SK-N-SH (cell line): ENCODE results near the gene TPD52L1. TPM values are rescaled to one million over a fixed set of nuclear protein-coding genes. Genes with fewer than 3 reads are reported as not detected.

Experiments
- CTCF ChIA-PET: fragments of 300-600, 350-600 bp; formaldehyde crosslinking; extraction: SDS; loops from one replicate; lab custom pipeline; 2021; lab: Yijun Ruan, JAX
- POLR2A ChIA-PET: fragments of 350-600 bp; sonication (Branson Sonifier 250); formaldehyde crosslinking; extraction: SDS; loops from one replicate; lab custom pipeline; 2020; ENCODE audit warnings: antibody characterized with exemption, inconsistent platforms; lab: Yijun Ruan, JAX
- DNase-seq: peaks from one replicate; pipeline ENCODE4 v3.0.0; 2012
- H2AFZ ChIP-seq: fragments of 200-600 bp; sonication (generic); 2 replicates; pipeline ENCODE4 v1.8.1; 2016; ENCODE audit warnings: antibody characterized with exemption, mild to moderate bottlenecking, low read depth
- H3F3A ChIP-seq: fragments of 200-600 bp; sonication (generic); replicated peaks from 2 replicates; pipeline ENCODE3; 2016; ENCODE audit warnings: antibody characterized with exemption, mild to moderate bottlenecking; ENCODE audit not compliant: insufficient read depth
- H3K27ac ChIP-seq, 2 experiments: fragments of 200-500 bp in 1 of 2; fragments of 200-600 bp in 1 of 2; sonication (Bioruptor generic) in 1 of 2; sonication (generic), shearing (Covaris generic) in 1 of 2; 2 replicates each; pipeline versions ENCODE4 v1.5.1 to v1.6.1; 2014 to 2016; ENCODE audit warnings: low read depth in 2 of 2, inconsistent platforms in 1 of 2, low read length in 1 of 2, mild to moderate bottlenecking in 1 of 2, mixed read lengths in 1 of 2
- H3K27me3 ChIP-seq: fragments of 200-600 bp; sonication (generic), shearing (Covaris generic); 2 replicates; pipeline ENCODE4 v1.6.1; 2016; ENCODE audit warnings: mixed run types; ENCODE audit not compliant: insufficient read depth
- H3K36me3 ChIP-seq, 2 experiments: fragments of 200-500 bp in 1 of 2; fragments of 200-600 bp in 1 of 2; sonication (Bioruptor generic) in 1 of 2; sonication (generic) in 1 of 2; replicated peaks in 1 of 2; 2 replicates each; pipeline versions ENCODE3 to v1.5.1; 2014 to 2016; ENCODE audit warnings: low read length in 1 of 2, mild to moderate bottlenecking in 1 of 2; ENCODE audit not compliant: insufficient read depth in 2 of 2, control insufficient read depth in 1 of 2
- H3K4me1 ChIP-seq, 2 experiments: fragments of 200-500 bp in 1 of 2; fragments of 200-600 bp in 1 of 2; sonication (Bioruptor generic) in 1 of 2; sonication (generic), shearing (Covaris generic) in 1 of 2; 2 replicates each; pipeline versions ENCODE4 v1.5.1 to v1.6.1; 2014 to 2016; ENCODE audit warnings: low read depth in 1 of 2, low read length in 1 of 2, mixed run types in 1 of 2; ENCODE audit not compliant: insufficient read depth in 2 of 2, control insufficient read depth in 1 of 2
- H3K4me2 ChIP-seq: fragments of 200-600 bp; sonication (generic), shearing (Covaris generic); 2 replicates; pipeline ENCODE4 v1.6.1; 2017; ENCODE audit warnings: mixed run types
- H3K4me3 ChIP-seq, 2 experiments: fragments of 200-500 bp in 1 of 2; fragments of 200-600 bp in 1 of 2; sonication (Bioruptor generic) in 1 of 2; sonication (generic), shearing (Covaris generic) in 1 of 2; 2 replicates each; pipeline versions ENCODE4 v1.5.1 to v1.8.1; 2014 to 2016; ENCODE audit warnings: low read depth in 2 of 2, inconsistent platforms in 1 of 2, low read length in 1 of 2, mild to moderate bottlenecking in 1 of 2, mixed read lengths in 1 of 2, moderate library complexity in 1 of 2
- H3K79me2 ChIP-seq: fragments of 200-600 bp; sonication (generic); 2 replicates; pipeline ENCODE4 v1.8.1; 2017; ENCODE audit warnings: mild to moderate bottlenecking; ENCODE audit not compliant: insufficient read depth
- H3K9ac ChIP-seq: fragments of 200-600 bp; sonication (generic); 2 replicates; pipeline ENCODE4 v1.6.1; 2017; ENCODE audit warnings: mixed run types
- H3K9me2 ChIP-seq: fragments of 200-600 bp; sonication (generic); 2 replicates; pipeline ENCODE4 v1.6.1; 2017; ENCODE audit warnings: mixed run types
- H3K9me3 ChIP-seq: fragments of 200-600 bp; sonication (generic); 2 replicates; pipeline ENCODE4 v1.6.1; 2017; ENCODE audit warnings: mixed run types, mild to moderate bottlenecking, moderate library complexity
- H4K20me1 ChIP-seq: fragments of 200-600 bp; sonication (generic); 2 replicates; pipeline ENCODE4 v1.6.1; 2017; ENCODE audit warnings: mild to moderate bottlenecking, mixed run types; ENCODE audit not compliant: insufficient read depth
- CHD2 ChIP-seq: fragments of 150-350 bp; IDR thresholded peaks from 2 replicates; pipeline ENCODE4 v1.6.1; 2018; ENCODE audit warnings: low read length; ENCODE audit not compliant: partially characterized antibody
- ELF1 ChIP-seq: IDR thresholded peaks from 2 replicates; pipeline ENCODE4 v1.4.0; 2012
- EP300 ChIP-seq, 2 experiments: IDR thresholded peaks; 2 replicates each; pipeline versions ENCODE4 v1.4.0 to v1.6.1; 2012; ENCODE audit warnings: borderline replicate concordance in 1 of 2, low read depth in 1 of 2, low read length in 1 of 2
- FOXM1 ChIP-seq: IDR thresholded peaks from 2 replicates; pipeline ENCODE4 v1.4.0; 2012; ENCODE audit warnings: low read depth, mild to moderate bottlenecking
- GABPA ChIP-seq: IDR thresholded peaks from 2 replicates; pipeline ENCODE4 v1.4.0; 2012; ENCODE audit warnings: low read depth, mild to moderate bottlenecking
- GATA2 ChIP-seq: sonication (generic); formaldehyde crosslinking; IDR thresholded peaks from 2 replicates; pipeline ENCODE4 v1.5.0; 2020; ENCODE audit warnings: mild to moderate bottlenecking, missing genetic modification reagents
- JUND ChIP-seq: IDR thresholded peaks from 2 replicates; pipeline ENCODE4 v1.4.0; 2012
- MXI1 ChIP-seq: IDR thresholded peaks from 2 replicates; pipeline ENCODE4 v1.6.1; 2012; ENCODE audit warnings: mild to moderate bottlenecking, low read depth, low read length, improper control_type of control experiment
- NFIC ChIP-seq: IDR thresholded peaks from 2 replicates; pipeline ENCODE4 v1.4.0; 2012; ENCODE audit warnings: borderline replicate concordance
- NRF1 ChIP-seq: IDR thresholded peaks from 2 replicates; pipeline ENCODE4 v1.6.1; 2012; ENCODE audit warnings: low read depth, mild to moderate bottlenecking, low read length
- RCOR1 ChIP-seq: fragments of 150-350 bp; IDR thresholded peaks from 2 replicates; pipeline ENCODE4 v1.6.1; 2017; ENCODE audit warnings: antibody characterized with exemption, low read length
- RFX5 ChIP-seq: IDR thresholded peaks from 2 replicates; pipeline ENCODE4 v1.6.1; 2012; ENCODE audit warnings: mild to moderate bottlenecking, improper control_type of control experiment, low read length
- RXRA ChIP-seq: IDR thresholded peaks from 2 replicates; pipeline ENCODE4 v1.4.0; 2012; ENCODE audit warnings: low read depth, mild to moderate bottlenecking, borderline replicate concordance
- SIN3A ChIP-seq: IDR thresholded peaks from 2 replicates; pipeline ENCODE4 v1.6.1; 2012; ENCODE audit warnings: low read depth, mild to moderate bottlenecking, low read length, moderate library complexity, borderline replicate concordance
- SMC3 ChIP-seq: IDR thresholded peaks from 2 replicates; pipeline ENCODE4 v1.6.1; 2012; ENCODE audit warnings: low read depth, low read length, improper control_type of control experiment
- TAF1 ChIP-seq: IDR thresholded peaks from 2 replicates; pipeline ENCODE4 v1.6.1; 2012; ENCODE audit warnings: low read depth, mild to moderate bottlenecking, low read length, moderate library complexity, borderline replicate concordance
- YY1 ChIP-seq: IDR thresholded peaks from 2 replicates; pipeline ENCODE4 v1.4.0; 2012; ENCODE audit warnings: low read depth, mild to moderate bottlenecking
- WGBS: methylation state at CpG from one replicate; pipeline ENCODE4 v1.1.6; 2017; ENCODE audit warnings: low lambda C conversion rate; 5-methylcytosine and 5-hydroxymethylcytosine counted together
- polyA plus RNA-seq, 3 experiments: library from polyadenylated mRNA; depleted of rRNA; stranded (reverse); fragments of >200 nt; gene quantifications; 2 replicates each; pipeline ENCODE4 v1.2.3, GENCODE V29; 2012
- TF ChIP-seq, protein P1 (sequence below): IDR thresholded peaks from 2 replicates; pipeline ENCODE4 v1.6.1; 2012; ENCODE audit warnings: mild to moderate bottlenecking, low read depth, low read length, moderate library complexity
- TF ChIP-seq, protein P2 (sequence below): IDR thresholded peaks from 2 replicates; pipeline ENCODE4; 2012
- TF ChIP-seq, protein P3 (sequence below): IDR thresholded peaks from 2 replicates; pipeline ENCODE4 v1.4.0; 2012; ENCODE audit warnings: low read depth, borderline replicate concordance

TPD52L1 gene
- polyA plus RNA-seq, 1 of the 3 experiments (the other 2 are of a cell fraction), result 0.13 TPM

DNA sequence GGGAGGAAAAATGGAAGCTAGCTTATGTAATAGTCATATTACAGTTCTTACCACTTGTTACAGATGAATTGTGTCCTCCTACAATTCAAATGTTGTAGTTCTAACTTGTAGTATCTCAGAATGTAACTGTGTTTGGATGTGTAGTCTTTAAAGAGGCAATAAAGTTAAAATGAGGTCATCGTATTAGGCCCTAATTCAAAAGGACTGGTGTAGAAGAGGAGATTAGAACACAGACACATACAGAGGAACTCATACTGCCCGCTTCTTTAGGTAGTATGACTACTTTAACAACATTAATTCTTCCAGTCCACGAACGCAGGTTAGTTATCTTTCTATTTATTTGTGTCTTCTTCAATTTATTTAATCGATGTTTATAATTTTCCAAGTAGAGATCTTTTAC, 46.5 kb upstream of the TPD52L1 start:
- 15% methylated on average over 5 of the region's 5 CpGs for WGBS
- H3K79me2 ChIP-seq, result no peaks in the 10 kb centered on the region
- DNase-seq, result no peak
- no peak overlapping the region for H3K9ac ChIP-seq
- 0 out of 2 replicates have a peak, but pooled peaks cover 9% of the 10 kb centered on the region for H3K9me3 ChIP-seq
- POLR2A ChIA-PET, result no interaction called here
- no peak overlapping the region for H3K27ac ChIP-seq
- no peak overlapping the region for H3K4me3 ChIP-seq
- H3K36me3 ChIP-seq, result no peaks in the 10 kb centered on the region
- TF ChIP-seq MXI1 (no peak), RFX5 (no peak), YY1 (no peak), NFIC (no peak), GABPA (no peak), CHD2 (no peak), SMC3 (no peak)
- TF ChIP-seq, protein P1, sequence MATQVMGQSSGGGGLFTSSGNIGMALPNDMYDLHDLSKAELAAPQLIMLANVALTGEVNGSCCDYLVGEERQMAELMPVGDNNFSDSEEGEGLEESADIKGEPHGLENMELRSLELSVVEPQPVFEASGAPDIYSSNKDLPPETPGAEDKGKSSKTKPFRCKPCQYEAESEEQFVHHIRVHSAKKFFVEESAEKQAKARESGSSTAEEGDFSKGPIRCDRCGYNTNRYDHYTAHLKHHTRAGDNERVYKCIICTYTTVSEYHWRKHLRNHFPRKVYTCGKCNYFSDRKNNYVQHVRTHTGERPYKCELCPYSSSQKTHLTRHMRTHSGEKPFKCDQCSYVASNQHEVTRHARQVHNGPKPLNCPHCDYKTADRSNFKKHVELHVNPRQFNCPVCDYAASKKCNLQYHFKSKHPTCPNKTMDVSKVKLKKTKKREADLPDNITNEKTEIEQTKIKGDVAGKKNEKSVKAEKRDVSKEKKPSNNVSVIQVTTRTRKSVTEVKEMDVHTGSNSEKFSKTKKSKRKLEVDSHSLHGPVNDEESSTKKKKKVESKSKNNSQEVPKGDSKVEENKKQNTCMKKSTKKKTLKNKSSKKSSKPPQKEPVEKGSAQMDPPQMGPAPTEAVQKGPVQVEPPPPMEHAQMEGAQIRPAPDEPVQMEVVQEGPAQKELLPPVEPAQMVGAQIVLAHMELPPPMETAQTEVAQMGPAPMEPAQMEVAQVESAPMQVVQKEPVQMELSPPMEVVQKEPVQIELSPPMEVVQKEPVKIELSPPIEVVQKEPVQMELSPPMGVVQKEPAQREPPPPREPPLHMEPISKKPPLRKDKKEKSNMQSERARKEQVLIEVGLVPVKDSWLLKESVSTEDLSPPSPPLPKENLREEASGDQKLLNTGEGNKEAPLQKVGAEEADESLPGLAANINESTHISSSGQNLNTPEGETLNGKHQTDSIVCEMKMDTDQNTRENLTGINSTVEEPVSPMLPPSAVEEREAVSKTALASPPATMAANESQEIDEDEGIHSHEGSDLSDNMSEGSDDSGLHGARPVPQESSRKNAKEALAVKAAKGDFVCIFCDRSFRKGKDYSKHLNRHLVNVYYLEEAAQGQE, result no peak
- TF ChIP-seq, all 33 proteins: peak for 0
- Histone ChIP-seq H3K4me1 (peaks cover 0 to 23% of the 10 kb centered on the region in 2 experiments; a peak in 1 of 4 replicates), H3K9me2 (no peaks in the 10 kb centered on the region), H3K27me3 (no peaks in the 10 kb centered on the region), H4K20me1 (no peaks in the 10 kb centered on the region), H3K4me2 (no peak overlapping the region), H3F3A (peaks cover 2% of the 10 kb centered on the region), H2AFZ (0 out of 2 replicates have a peak overlapping the region, but pooled peaks have one; percentile 27)
- CTCF ChIA-PET, result no interaction called here

DNA sequence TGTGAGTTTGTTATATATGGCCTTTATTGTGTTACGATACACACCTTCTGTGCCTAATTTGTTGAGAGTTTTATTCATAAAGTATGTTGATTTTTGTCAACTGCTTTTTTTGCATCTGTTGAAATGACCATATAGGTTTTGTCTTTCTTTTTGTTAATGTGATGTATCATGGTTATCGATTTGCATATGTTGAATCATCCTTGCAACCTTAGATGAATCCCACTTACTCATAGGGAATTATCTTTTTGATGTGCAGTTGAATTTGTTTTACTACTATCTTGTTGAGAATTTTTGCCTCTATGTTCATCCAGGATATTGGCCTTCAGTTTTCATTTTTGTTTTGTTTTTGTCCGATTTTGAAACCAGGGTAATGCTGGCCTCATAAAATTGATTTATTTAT, 45.7 kb upstream of the TPD52L1 start:
- no peak overlapping the region for H2AFZ ChIP-seq
- H4K20me1 ChIP-seq, result no peaks in the 10 kb centered on the region
- H3K4me3 ChIP-seq, result no peak overlapping the region
- 30% methylated on average over 3 of the region's 3 CpGs for WGBS
- H3K27ac ChIP-seq, result no peak overlapping the region
- no peaks in the 10 kb centered on the region for H3F3A ChIP-seq
- H3K4me2 ChIP-seq, result no peak overlapping the region
- peaks cover 0 to 14% of the 10 kb centered on the region in 2 experiments; a peak in 1 of 4 replicates for H3K4me1 ChIP-seq
- ChIA-PET POLR2A (no interaction called here), CTCF (no interaction called here)
- no peaks in the 10 kb centered on the region for H3K9me2 ChIP-seq
- no peaks in the 10 kb centered on the region for H3K27me3 ChIP-seq
- no peaks in the 10 kb centered on the region for H3K79me2 ChIP-seq
- no peaks in the 10 kb centered on the region for H3K36me3 ChIP-seq
- no peak overlapping the region for H3K9ac ChIP-seq
- no peak for DNase-seq
- H3K9me3 ChIP-seq, result 0 out of 2 replicates have a peak, but pooled peaks cover 9% of the 10 kb centered on the region
- TF ChIP-seq, protein P2, sequence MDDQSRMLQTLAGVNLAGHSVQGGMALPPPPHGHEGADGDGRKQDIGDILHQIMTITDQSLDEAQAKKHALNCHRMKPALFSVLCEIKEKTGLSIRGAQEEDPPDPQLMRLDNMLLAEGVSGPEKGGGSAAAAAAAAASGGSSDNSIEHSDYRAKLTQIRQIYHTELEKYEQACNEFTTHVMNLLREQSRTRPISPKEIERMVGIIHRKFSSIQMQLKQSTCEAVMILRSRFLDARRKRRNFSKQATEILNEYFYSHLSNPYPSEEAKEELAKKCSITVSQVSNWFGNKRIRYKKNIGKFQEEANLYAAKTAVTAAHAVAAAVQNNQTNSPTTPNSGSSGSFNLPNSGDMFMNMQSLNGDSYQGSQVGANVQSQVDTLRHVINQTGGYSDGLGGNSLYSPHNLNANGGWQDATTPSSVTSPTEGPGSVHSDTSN, result no peak
- TF ChIP-seq SIN3A (no peak), JUND (no peak), ELF1 (no peak), FOXM1 (no peak), NFIC (no peak), EP300 (IDR thresholded peaks at IDR 0.05; ENCODE audit: borderline replicate concordance in 1 of 2, low read depth in 1 of 2, low read length in 1 of 2) (no peak), RXRA (no peak), NRF1 (no peak), TAF1 (no peak), CHD2 (no peak), SMC3 (no peak), RCOR1 (no peak), GATA2 (CRISPR knock-in tag) (no peak)
- TF ChIP-seq, protein P3, sequence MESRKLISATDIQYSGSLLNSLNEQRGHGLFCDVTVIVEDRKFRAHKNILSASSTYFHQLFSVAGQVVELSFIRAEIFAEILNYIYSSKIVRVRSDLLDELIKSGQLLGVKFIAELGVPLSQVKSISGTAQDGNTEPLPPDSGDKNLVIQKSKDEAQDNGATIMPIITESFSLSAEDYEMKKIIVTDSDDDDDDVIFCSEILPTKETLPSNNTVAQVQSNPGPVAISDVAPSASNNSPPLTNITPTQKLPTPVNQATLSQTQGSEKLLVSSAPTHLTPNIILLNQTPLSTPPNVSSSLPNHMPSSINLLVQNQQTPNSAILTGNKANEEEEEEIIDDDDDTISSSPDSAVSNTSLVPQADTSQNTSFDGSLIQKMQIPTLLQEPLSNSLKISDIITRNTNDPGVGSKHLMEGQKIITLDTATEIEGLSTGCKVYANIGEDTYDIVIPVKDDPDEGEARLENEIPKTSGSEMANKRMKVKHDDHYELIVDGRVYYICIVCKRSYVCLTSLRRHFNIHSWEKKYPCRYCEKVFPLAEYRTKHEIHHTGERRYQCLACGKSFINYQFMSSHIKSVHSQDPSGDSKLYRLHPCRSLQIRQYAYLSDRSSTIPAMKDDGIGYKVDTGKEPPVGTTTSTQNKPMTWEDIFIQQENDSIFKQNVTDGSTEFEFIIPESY, result no peak
